Tibial nerve (tissue), 4 donors: ENCODE data around the gene HMCN2. TPM values are rescaled to one million over a fixed set of nuclear protein-coding genes. Genes with fewer than 3 reads are reported as not detected.

ENCODE experiments used
- DNase-seq, 2 donors: peaks; one replicate each; pipeline ENCODE4 v3.0.0-alpha.2; 2019; ENCODE audit warnings: low spot score in 2 of 2
- H3K27ac ChIP-seq, 4 donors: fragments of 200-600 bp; sonication (generic) in 3 of 4; one replicate each; pipeline ENCODE4 v1.5.1; 2017 to 2019; ENCODE audit warnings: mild to moderate bottlenecking in 1 of 4
- H3K27me3 ChIP-seq, 2 donors: fragments of 200-600 bp; sonication (generic) in 1 of 2; one replicate each; pipeline versions ENCODE4 v1.5.1 to v1.6.0; 2017 to 2019
- H3K36me3 ChIP-seq, 3 donors: fragments of 200-600 bp; sonication (generic); one replicate each; pipeline ENCODE4 v1.5.1; 2018 to 2019
- H3K4me1 ChIP-seq, 4 donors: fragments of 200-600 bp; sonication (generic) in 3 of 4; one replicate each; pipeline ENCODE4 v1.5.1; 2017 to 2019
- H3K4me3 ChIP-seq, 4 donors: fragments of 200-600 bp; sonication (generic) in 3 of 4; one replicate each; pipeline ENCODE4 v1.5.1; 2017 to 2019; ENCODE audit warnings: mild to moderate bottlenecking in 1 of 4, moderate library complexity in 1 of 4
- H3K9me3 ChIP-seq, 4 donors: fragments of 200-600 bp; sonication (generic) in 3 of 4; one replicate each; pipeline ENCODE4 v1.5.1; 2017 to 2019
- EP300 ChIP-seq, 2 donors: sonication (generic); formaldehyde crosslinking; IDR thresholded peaks; one replicate each; pipeline ENCODE4 v1.6.1; 2017; ENCODE audit warnings: antibody characterized with exemption in 2 of 2, mild to moderate bottlenecking in 1 of 2
- POLR2A ChIP-seq, 2 donors: fragments of 450-650 bp; IDR thresholded peaks; one replicate each; pipeline ENCODE4 v1.6.1; 2017; ENCODE audit warnings: antibody characterized with exemption in 2 of 2, mild to moderate bottlenecking in 2 of 2, moderate library complexity in 2 of 2
- WGBS, 2 donors: methylation state at CpG; one replicate each; pipeline ENCODE4 v1.1.5; 2018; 5-methylcytosine and 5-hydroxymethylcytosine counted together
- total RNA-seq, 4 donors: library from RNA; depleted of rRNA; stranded (reverse); fragments of >200 nt; gene quantifications; one replicate each; pipeline ENCODE4 v1.1.0, GENCODE V29; 2016
- TF ChIP-seq, protein P1 (sequence below), 5 experiments: fragments of 200-600 bp in 3 of 5; fragments of 450-650 bp in 2 of 5; sonication (generic) in 3 of 5; IDR thresholded peaks; one replicate each; pipeline ENCODE4 v1.5.1; 2016 to 2019; ENCODE audit warnings: antibody characterized with exemption in 5 of 5, mild to moderate bottlenecking in 3 of 5, moderate library complexity in 2 of 5

The HMCN2 gene
- total RNA-seq, 4 donors from 2014 or later: 0.90 to 53.7 (median 20.3) TPM

DNA sequence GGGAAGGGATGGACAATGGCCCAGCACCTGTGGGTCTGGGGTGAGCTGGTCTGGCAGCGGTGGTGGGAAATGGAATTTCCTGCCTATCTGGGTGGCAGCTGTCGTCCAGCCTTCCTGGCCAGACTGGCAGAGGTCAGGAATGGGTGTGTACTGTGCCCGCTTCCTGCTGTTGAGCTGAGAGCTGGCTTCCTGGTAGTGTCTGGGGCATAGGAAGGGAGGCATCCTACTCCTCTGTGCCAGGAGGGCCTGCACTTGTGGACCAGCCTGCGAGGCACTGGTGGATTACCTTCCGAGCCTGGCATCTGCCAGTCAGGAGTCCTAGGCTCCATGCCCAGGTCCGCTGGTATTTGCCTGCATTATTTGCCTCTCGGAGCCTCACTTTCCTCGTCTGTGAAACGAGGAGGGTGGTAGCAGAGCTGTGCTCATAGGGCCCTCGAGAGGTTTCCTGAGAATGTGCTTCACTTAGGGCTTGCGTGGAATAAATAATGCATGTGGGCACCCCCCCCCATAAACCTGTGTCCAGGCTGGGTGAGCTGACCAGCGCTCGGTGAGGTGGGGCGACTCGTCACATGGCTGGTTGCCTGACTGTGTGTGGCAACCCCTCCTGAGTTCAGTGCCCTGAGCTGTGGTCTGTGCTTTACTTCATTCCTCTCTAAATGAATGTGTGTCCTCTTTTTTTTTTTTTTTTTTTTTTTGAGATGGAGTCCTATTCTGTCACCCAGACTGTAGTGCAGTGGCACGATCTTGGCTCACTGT is 47.7 kb downstream of the HMCN2 start:
- Histone ChIP-seq H3K4me3 (no peak overlapping the region), H3K4me1 (peaks cover 0 to 12% (median 0%) of the 10 kb centered on the region in 4 donors), H3K27ac (no peak overlapping the region), H3K27me3 (no peaks in the 10 kb centered on the region), H3K36me3 (no peaks in the 10 kb centered on the region), H3K9me3 (no peaks in the 10 kb centered on the region)
- 72 to 76% methylated on average over 16 of the region's 16 CpGs for WGBS, 2 donors
- no peak for DNase-seq
- TF ChIP-seq POLR2A (IDR thresholded peaks at IDR 0.05) (no peak), EP300 (IDR thresholded peaks at IDR 0.05) (no peak)
- TF ChIP-seq, protein P1, sequence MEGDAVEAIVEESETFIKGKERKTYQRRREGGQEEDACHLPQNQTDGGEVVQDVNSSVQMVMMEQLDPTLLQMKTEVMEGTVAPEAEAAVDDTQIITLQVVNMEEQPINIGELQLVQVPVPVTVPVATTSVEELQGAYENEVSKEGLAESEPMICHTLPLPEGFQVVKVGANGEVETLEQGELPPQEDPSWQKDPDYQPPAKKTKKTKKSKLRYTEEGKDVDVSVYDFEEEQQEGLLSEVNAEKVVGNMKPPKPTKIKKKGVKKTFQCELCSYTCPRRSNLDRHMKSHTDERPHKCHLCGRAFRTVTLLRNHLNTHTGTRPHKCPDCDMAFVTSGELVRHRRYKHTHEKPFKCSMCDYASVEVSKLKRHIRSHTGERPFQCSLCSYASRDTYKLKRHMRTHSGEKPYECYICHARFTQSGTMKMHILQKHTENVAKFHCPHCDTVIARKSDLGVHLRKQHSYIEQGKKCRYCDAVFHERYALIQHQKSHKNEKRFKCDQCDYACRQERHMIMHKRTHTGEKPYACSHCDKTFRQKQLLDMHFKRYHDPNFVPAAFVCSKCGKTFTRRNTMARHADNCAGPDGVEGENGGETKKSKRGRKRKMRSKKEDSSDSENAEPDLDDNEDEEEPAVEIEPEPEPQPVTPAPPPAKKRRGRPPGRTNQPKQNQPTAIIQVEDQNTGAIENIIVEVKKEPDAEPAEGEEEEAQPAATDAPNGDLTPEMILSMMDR (IDR thresholded peaks at IDR 0.05): no peak

DNA sequence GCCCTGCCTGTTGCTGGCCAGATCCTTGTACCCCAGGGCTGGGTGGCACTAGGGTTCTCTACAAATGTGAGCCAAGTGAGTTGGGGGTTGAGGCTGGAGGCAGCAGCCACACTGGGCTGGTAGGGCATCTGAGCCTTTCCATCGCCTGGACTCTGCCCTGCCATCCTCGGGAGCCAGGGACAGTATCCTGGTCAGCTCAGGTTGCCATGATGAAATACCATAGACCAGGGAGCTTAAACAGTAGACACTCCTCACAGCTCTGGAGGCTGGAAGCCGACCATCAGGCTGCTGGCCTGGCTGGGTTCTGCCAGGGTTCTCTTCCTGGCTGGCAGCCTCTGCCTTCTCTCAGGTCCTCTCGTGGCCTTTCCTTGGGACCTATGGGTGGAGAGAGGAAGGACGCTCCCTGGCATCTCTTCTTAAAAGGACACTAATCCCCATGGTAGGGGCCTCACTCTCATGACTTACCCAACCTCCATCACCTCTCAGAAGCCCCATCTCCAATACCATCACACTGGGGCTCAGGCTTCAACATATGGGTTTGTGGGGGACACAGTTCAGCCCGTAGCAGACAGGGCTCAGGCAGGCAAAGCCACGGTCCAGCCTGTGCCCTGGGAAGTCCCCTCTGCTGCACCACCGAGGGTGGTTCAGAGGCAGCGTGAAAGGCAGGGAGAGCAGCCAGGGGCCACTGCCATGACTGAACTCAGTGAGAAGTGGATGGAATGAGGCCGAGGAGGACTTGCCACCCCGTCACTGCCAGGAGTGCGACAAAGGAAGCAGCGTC is 50.1 kb downstream of the HMCN2 start:
- peaks cover 0 to 28% (median 3%) of the 10 kb centered on the region in 4 donors for H3K4me1 ChIP-seq
- H3K9me3 ChIP-seq: no peaks in the 10 kb centered on the region
- DNase-seq: no peak
- TF ChIP-seq, protein P1 (IDR thresholded peaks at IDR 0.05): no peak
- TF ChIP-seq EP300 (IDR thresholded peaks at IDR 0.05) (no peak), POLR2A (IDR thresholded peaks at IDR 0.05) (no peak)
- no peak overlapping the region for H3K4me3 ChIP-seq
- peaks cover 0 to 5% of the 10 kb centered on the region in 2 donors for H3K27me3 ChIP-seq
- peak overlapping the region in 1 of 4 donors; percentile 13 for H3K27ac ChIP-seq
- no peaks in the 10 kb centered on the region for H3K36me3 ChIP-seq
- WGBS, 2 donors: 63 to 79% methylated on average over 12 to 13 of the region's 13 CpGs

DNA sequence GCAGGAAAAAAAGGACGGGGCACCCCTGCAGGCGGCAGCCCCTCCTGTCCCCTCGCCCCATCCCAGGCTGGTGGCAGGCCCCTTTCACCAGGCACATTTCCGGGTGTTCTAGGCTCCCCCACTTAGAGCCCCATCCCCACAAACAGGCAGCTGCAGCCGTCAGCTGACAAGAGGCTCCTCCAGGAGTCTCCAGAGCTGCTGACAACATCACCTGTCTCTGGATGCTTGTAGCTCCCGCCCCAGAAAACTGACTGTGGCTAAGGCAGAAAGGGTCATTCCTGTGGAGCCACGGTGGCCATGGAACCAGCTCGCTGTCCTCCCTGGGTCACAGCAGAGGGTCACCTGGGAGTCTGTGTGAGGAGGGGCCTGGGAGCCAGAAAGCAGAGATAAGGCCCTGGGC is 50.9 kb downstream of the HMCN2 start:
- no peak overlapping the region for H3K4me3 ChIP-seq
- H3K27me3 ChIP-seq: peaks cover 0 to 13% of the 10 kb centered on the region in 2 donors
- H3K9me3 ChIP-seq: no peaks in the 10 kb centered on the region
- H3K27ac ChIP-seq: peak overlapping the region in 1 of 4 donors; percentile 29
- DNase-seq: no peak
- no peaks in the 10 kb centered on the region for H3K36me3 ChIP-seq
- TF ChIP-seq, protein P1 (IDR thresholded peaks at IDR 0.05): no peak
- TF ChIP-seq EP300 (IDR thresholded peaks at IDR 0.05) (no peak), POLR2A (IDR thresholded peaks at IDR 0.05) (no peak)
- 62 to 75% methylated on average over 8 of the region's 8 CpGs for WGBS, 2 donors
- H3K4me1 ChIP-seq: peaks cover 0 to 36% (median 3%) of the 10 kb centered on the region in 4 donors

DNA sequence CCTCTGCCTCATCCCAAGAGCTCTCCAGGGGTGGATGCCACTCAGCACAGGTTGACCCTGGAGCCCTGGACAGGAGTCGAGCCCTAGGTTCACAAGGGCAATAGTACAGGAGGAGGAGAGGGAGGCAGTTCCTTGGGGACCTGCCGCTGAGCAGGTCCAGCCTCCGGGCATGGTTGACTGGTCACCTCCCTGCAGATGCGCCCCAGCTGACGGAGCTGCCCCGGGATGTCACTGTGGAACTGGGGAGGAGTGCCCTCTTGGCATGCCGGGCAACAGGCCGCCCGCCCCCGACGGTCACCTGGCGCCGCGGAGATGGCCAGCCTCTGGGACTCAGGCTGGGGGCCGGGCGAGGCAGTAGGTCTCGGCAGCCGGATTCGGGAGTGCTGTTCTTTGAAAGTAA is 53.7 kb downstream of the HMCN2 start:
- Histone ChIP-seq H3K4me1 (peaks cover 0 to 36% (median 3%) of the 10 kb centered on the region in 4 donors), H3K9me3 (no peaks in the 10 kb centered on the region), H3K4me3 (no peak overlapping the region), H3K27ac (peak overlapping the region in 2 of 4 donors; percentile 53 to 60), H3K36me3 (no peaks in the 10 kb centered on the region), H3K27me3 (peaks cover 0 to 24% of the 10 kb centered on the region in 2 donors)
- DNase-seq: no peak
- WGBS, 2 donors: 78 to 88% methylated on average over 7 to 17 of the region's 19 CpGs
- TF ChIP-seq EP300 (IDR thresholded peaks at IDR 0.05) (no peak), POLR2A (IDR thresholded peaks at IDR 0.05) (no peak)
- TF ChIP-seq, protein P1 (IDR thresholded peaks at IDR 0.05): no peak
